Heart left ventricle (tissue), 16 donors: ENCODE measurements around the gene CD40. TPM values are rescaled to one million over a fixed set of nuclear protein-coding genes. Genes with fewer than 3 reads are reported as not detected.

Source experiments
- ATAC-seq, 4 donors: fragments of 200-7000 bp; cut with Tn5 transposase; one replicate each; pipeline ENCODE4 v1.9.1; 2020 to 2022; ENCODE audit warnings: moderate library complexity in 4 of 4, mild to moderate bottlenecking in 3 of 4, moderate number of reproducible peaks in 1 of 4
- DNase-seq, 5 donors: peaks; one replicate each; pipeline ENCODE4 v3.0.0-alpha.2; 2020
- H3K27ac ChIP-seq, 12 donors: fragments of 200-600 bp; sonication (generic) in 4 of 12; one replicate each; pipeline versions ENCODE4 v1.5.0 to v1.8.0; 2016 to 2022; ENCODE audit warnings: mild to moderate bottlenecking in 2 of 12
- H3K27me3 ChIP-seq, 9 donors: fragments of 200-600 bp; sonication (generic) in 2 of 9; one replicate each; pipeline versions ENCODE4 v1.5.1 to v1.8.0; 2016 to 2022; ENCODE audit warnings: mild to moderate bottlenecking in 3 of 9
- H3K36me3 ChIP-seq, 9 donors: fragments of 200-600 bp; sonication (generic) in 2 of 9; one replicate each; pipeline versions ENCODE4 v1.5.0 to v1.8.0; 2018 to 2022; ENCODE audit warnings: mild to moderate bottlenecking in 2 of 9
- H3K4me1 ChIP-seq, 12 donors: fragments of 200-600 bp; sonication (generic) in 4 of 12; one replicate each; pipeline versions ENCODE4 v1.5.0 to v1.8.0; 2016 to 2022; ENCODE audit warnings: mild to moderate bottlenecking in 3 of 12
- H3K4me3 ChIP-seq, 12 donors: fragments of 200-600 bp; sonication (generic) in 4 of 12; one replicate each; pipeline versions ENCODE4 v1.5.0 to v1.8.0; 2017 to 2022; ENCODE audit warnings: mild to moderate bottlenecking in 9 of 12, moderate library complexity in 4 of 12
- H3K9me3 ChIP-seq, 12 donors: fragments of 200-600 bp; sonication (generic) in 4 of 12; one replicate each; pipeline versions ENCODE4 v1.5.0 to v1.8.0; 2016 to 2022; ENCODE audit warnings: mild to moderate bottlenecking in 1 of 12
- POLR2A ChIP-seq, 2 donors: fragments of 450-650 bp; IDR thresholded peaks; one replicate each; pipeline ENCODE4 v1.6.1; 2017; ENCODE audit warnings: antibody characterized with exemption in 2 of 2, mild to moderate bottlenecking in 2 of 2, moderate library complexity in 2 of 2
- WGBS, 4 donors: extraction: QIAGEN DNeasy Blood & Tissue Kit in 2 of 4; methylation state at CpG; one replicate each; pipeline versions ENCODE4 v1.1.5 to v1.1.7; 2013 to 2018; 5-methylcytosine and 5-hydroxymethylcytosine counted together
- intact Hi-C, 10 donors: fragments of 100-400 bp; cut with DNase I; formaldehyde crosslinking; loops; one replicate each; pipeline versions ENCODE4 v1.11.1 to v1.14.2; 2022
- polyA plus RNA-seq, 2 donors: library from polyadenylated mRNA; stranded (reverse); fragments of 200-250 nt; gene quantifications; one replicate each; pipeline ENCODE4 v1.2.3, GENCODE V29; 2013
- total RNA-seq, 9 donors: library from RNA; depleted of rRNA in 2 of 9; stranded (reverse); fragments of >200 nt in 2 of 9; fragmentation: NEBNext Ultra II Directional in 3 of 9; extraction: Animal tissue kit (Norgen Biotek cat#: 25700) in 3 of 9; gene quantifications; one replicate each; pipeline versions ENCODE4 v1.1.0 to v1.2.4, GENCODE V29; 2016 to 2023
- TF ChIP-seq, protein P1 (sequence below), 12 donors: fragments of 200-600 bp; sonication (generic) in 4 of 12; IDR thresholded peaks; one replicate each; pipeline versions ENCODE4 v1.5.0 to v1.8.0; 2018 to 2022; ENCODE audit warnings: antibody characterized with exemption in 12 of 12, mild to moderate bottlenecking in 5 of 12
- donor health status: ischemic (EF 13 %, LVEDD 7.1; RV severe dilation, severe dysfunction).
- donor health status: healthy with polysubstance abuse.
- donor health status: DM: no; HTN: yes; CAD: no.
- donor health status: DM: no; HTN: no; CAD: no.
- donor health status: ischemic (EF 25% LVEDD 6.9; RV normal size, moderate dysfunction).
- donor health status: ischemic (EF 25% LVEDD 5.7; RV mildly dilated, moderate dysfunction).
- donor health status: healthy.
- donor health status: DM: yes; HTN: yes; CAD: no.
- donor health status: ischemic (EF 35%, LVEDD 5.7; RV mildly dilated, moderate dysfunction).
- donor health status: nonischemic (EF 11% LVEDD 7.7; RV severe dilation, severe dysfunction).
- donor health status: DM: yes; HTN: yes; CAD: no.
- donor health status: PGD.
- donor health status: ischemic (EF 29% LVEDD 5.4; RV normal size, mild dysfunction).
- donor health status: nonischemic (EF 23%, LVEDD 6.1; RV moderate dilation, normal function).

The CD40 gene
- total and polyA plus RNA-seq, 11 donors, result 3.5 to 38.3 (median 5.5) TPM

DNA sequence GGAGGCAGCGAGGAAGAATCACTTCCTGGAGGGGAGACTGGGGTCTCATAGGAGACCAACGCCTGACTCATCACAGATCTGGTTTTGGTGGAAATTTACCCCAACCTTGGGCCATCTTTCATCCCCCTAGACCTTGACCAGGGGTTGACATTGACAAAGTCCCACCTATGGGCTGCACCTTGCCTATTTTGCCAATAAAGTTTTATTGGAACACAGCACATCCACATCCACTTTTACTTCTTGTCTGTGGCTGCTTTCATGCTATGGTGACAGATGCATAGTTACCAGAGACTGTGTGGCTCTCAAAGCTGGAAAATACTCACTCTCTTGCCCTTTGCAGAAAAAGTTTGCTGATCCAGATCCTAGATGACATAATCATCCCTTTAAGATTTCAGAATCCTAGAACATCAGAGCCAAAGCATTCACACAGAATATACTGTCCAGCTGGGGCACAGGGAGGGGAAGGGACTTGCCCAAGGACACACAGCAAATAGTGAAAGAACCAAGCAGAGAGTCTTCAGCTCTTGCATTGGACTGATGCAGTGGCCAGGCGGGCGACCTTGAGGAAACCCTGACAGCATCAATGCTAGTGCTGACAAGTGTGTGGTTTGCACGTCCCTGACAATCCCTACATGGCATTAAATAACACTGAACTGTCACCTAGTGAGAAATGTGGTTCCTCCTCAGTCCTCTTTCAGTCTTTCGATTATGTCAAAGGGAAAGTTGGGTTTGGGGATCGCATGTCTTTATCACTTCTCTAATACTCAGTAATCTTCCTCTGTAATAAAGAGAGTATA, 41.2 kb downstream of the CD40 start:
- H3K36me3 ChIP-seq, result no peaks in the 10 kb centered on the region
- DNase-seq (no peak), ATAC-seq (no peak)
- H3K4me3 ChIP-seq, result no peak overlapping the region
- H3K27ac ChIP-seq, result no peak overlapping the region
- intact Hi-C loops, result no loop called here
- TF ChIP-seq POLR2A (IDR thresholded peaks at IDR 0.05), result no peak
- TF ChIP-seq, protein P1, sequence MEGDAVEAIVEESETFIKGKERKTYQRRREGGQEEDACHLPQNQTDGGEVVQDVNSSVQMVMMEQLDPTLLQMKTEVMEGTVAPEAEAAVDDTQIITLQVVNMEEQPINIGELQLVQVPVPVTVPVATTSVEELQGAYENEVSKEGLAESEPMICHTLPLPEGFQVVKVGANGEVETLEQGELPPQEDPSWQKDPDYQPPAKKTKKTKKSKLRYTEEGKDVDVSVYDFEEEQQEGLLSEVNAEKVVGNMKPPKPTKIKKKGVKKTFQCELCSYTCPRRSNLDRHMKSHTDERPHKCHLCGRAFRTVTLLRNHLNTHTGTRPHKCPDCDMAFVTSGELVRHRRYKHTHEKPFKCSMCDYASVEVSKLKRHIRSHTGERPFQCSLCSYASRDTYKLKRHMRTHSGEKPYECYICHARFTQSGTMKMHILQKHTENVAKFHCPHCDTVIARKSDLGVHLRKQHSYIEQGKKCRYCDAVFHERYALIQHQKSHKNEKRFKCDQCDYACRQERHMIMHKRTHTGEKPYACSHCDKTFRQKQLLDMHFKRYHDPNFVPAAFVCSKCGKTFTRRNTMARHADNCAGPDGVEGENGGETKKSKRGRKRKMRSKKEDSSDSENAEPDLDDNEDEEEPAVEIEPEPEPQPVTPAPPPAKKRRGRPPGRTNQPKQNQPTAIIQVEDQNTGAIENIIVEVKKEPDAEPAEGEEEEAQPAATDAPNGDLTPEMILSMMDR (IDR thresholded peaks at IDR 0.05), result no peak
- 53 to 71% (median 61%) methylated on average over 7 of the region's 7 CpGs for WGBS, 4 donors
- H3K9me3 ChIP-seq, result no peaks in the 10 kb centered on the region
- H3K4me1 ChIP-seq, result no peaks in the 10 kb centered on the region
- H3K27me3 ChIP-seq, result peaks cover 0 to 56% (median 4%) of the 10 kb centered on the region in 9 donors

DNA sequence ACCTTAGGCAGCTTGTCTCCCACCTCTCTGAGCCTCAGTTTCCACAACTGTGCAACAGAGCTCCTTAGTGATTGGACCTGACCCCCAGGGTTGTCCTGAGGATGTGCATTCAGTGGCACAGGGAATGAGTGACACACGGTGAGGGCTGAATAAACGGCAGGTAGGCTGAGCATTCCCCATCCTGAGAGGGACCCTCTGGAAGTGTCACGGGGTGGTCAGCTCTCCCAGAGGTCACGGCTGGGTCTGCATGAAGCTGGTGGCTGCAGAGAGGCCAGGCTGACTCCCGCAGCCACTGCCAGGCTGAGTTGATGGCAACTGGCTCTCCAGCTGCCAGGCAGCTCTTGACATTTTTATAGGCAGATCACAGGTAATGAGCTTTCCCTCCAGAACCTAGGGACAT, 42.5 kb downstream of the CD40 start:
- TF ChIP-seq, protein P1 (IDR thresholded peaks at IDR 0.05), result no peak
- TF ChIP-seq POLR2A (IDR thresholded peaks at IDR 0.05), result no peak
- ATAC-seq, result no peak
- Histone ChIP-seq H3K27me3 (peaks cover 0 to 62% (median 5%) of the 10 kb centered on the region in 9 donors), H3K27ac (no peak overlapping the region), H3K36me3 (no peaks in the 10 kb centered on the region), H3K4me3 (no peak overlapping the region), H3K9me3 (no peaks in the 10 kb centered on the region), H3K4me1 (no peaks in the 10 kb centered on the region)
- intact Hi-C loops, result no loop called here
- 61 to 66% (median 62%) methylated on average over 4 to 5 of the region's 5 CpGs for WGBS, 4 donors
- no peak for DNase-seq

DNA sequence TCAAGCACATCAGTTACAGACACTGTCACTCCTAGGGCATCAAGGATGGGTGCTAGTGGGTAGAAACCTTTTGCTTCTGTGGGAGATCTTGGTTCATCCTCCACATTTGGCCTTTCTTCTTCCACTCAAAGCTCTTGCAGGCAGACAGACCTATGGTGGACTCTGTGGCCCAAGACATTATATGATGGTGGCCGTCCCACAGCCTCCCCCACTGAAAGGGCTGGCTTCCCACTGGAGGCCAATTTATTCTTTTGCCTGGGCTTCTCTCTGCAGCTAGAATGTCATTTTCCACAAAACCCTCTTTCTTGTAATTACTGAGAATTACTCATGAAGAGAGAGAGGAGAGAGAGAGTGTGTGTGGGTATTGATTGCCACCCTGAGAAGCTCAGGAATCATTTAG, 43.8 kb downstream of the CD40 start:
- DNase-seq, result no peak
- TF ChIP-seq POLR2A (IDR thresholded peaks at IDR 0.05), result no peak
- TF ChIP-seq, protein P1 (IDR thresholded peaks at IDR 0.05), result no peak
- Histone ChIP-seq H3K4me3 (no peak overlapping the region), H3K36me3 (no peaks in the 10 kb centered on the region), H3K27ac (no peak overlapping the region), H3K4me1 (no peaks in the 10 kb centered on the region), H3K27me3 (peaks cover 0 to 69% (median 8%) of the 10 kb centered on the region in 9 donors), H3K9me3 (no peaks in the 10 kb centered on the region)
- WGBS, 4 donors, result 75 to 96% (median 90%) methylated on average over 1 of the region's 1 CpG
- no peak for ATAC-seq
- intact Hi-C loops, result no loop called here

DNA sequence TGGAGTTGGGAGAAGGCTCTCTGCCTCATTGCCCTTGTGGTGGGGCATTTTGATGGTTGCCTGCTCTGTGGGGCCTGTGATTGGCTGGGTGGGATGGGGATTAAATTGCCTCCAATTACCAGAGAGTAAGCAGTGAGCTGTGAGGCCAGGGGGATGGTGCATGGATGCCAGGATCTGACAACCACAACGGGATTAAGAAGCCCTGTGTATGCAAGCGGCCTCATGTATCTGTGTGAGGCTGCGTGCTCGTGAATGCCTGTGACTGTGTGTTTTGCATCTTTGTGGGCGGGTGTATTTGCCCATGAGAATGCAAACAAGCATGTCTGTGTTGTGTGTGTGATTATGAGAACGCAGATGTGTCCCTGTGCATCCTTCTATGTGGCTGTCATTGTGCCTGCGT, 46.1 kb downstream of the CD40 start:
- H3K4me3 ChIP-seq, result no peak overlapping the region
- WGBS, 4 donors, result 62 to 70% (median 66%) methylated on average over 7 of the region's 7 CpGs
- H3K36me3 ChIP-seq, result no peaks in the 10 kb centered on the region
- intact Hi-C loops, result no loop called here
- TF ChIP-seq POLR2A (IDR thresholded peaks at IDR 0.05), result no peak
- TF ChIP-seq, protein P1 (IDR thresholded peaks at IDR 0.05), result no peak
- H3K9me3 ChIP-seq, result no peaks in the 10 kb centered on the region
- DNase-seq (no peak), ATAC-seq (no peak)
- no peak overlapping the region for H3K27ac ChIP-seq
- H3K4me1 ChIP-seq, result no peaks in the 10 kb centered on the region
- peaks cover 0 to 67% (median 7%) of the 10 kb centered on the region in 9 donors for H3K27me3 ChIP-seq
